HL-60 (cell line): ENCODE measurements around the gene TENM4.

Experiments
- DNase-seq, 2 experiments: peaks; one replicate each; pipeline ENCODE4 v3.0.0-alpha.2; 2010 to 2020; ENCODE audit warnings: low read depth in 1 of 2, low spot score in 1 of 2
- H3K27ac ChIP-seq: fragments of 250-450 bp; sonication (Bioruptor Pico); replicated peaks from 2 replicates; pipeline ENCODE4 v1.5.1; 2020; ENCODE audit warnings: mild to moderate bottlenecking, moderate library complexity
- H3K27me3 ChIP-seq: fragments of 250-450 bp; sonication (Bioruptor Pico); 2 replicates; pipeline ENCODE4 v1.5.1; 2021; ENCODE audit warnings: mild to moderate bottlenecking, moderate library complexity; ENCODE audit not compliant: insufficient read depth, poor library complexity, severe bottlenecking
- H3K4me3 ChIP-seq: replicated peaks from 2 replicates; pipeline ENCODE4 v1.5.1; 2011; ENCODE audit warnings: mild to moderate bottlenecking, control low read depth, low read length; ENCODE audit not compliant: insufficient read depth
- CTCF ChIP-seq: IDR thresholded peaks from one replicate; pipeline ENCODE4 v1.5.1; 2011; ENCODE audit warnings: low read length, control low read depth, inconsistent platforms; ENCODE audit not compliant: insufficient read depth
- GABPA ChIP-seq: IDR thresholded peaks from 2 replicates; pipeline ENCODE4 v1.6.1; 2012; ENCODE audit warnings: low read depth
- POLR2AphosphoS5 ChIP-seq: IDR thresholded peaks from 2 replicates; pipeline ENCODE4 v1.6.1; 2012; ENCODE audit warnings: low read depth
- REST ChIP-seq: IDR thresholded peaks from 2 replicates; pipeline ENCODE4 v1.6.1; 2012; ENCODE audit warnings: low read depth; ENCODE audit not compliant: insufficient replicate concordance
- SPI1 ChIP-seq: IDR thresholded peaks from 2 replicates; pipeline ENCODE4 v1.6.1; 2012; ENCODE audit warnings: low read depth, mild to moderate bottlenecking, borderline replicate concordance

Gene TENM4

GRCh38 chr11:79200398-79201070, 240.3 kb downstream of the TENM4 start:
- DNase-seq, result no peak
- H3K4me3 ChIP-seq, result no peak overlapping the region
- no peak overlapping the region for H3K27ac ChIP-seq
- TF ChIP-seq POLR2AphosphoS5 (no peak), GABPA (no peak), SPI1 (no peak), REST (no peak), CTCF (no peak)
- H3K27me3 ChIP-seq, result no peaks in the 10 kb centered on the region

- TF ChIP-seq REST, result no peak
- TF ChIP-seq CTCF, result no peak
- TF ChIP-seq GABPA, result no peak
- TF ChIP-seq POLR2AphosphoS5, result no peak
- no peak for TF ChIP-seq SPI1
- Histone ChIP-seq H3K27ac (no peak overlapping the region), H3K27me3 (no peaks in the 10 kb centered on the region), H3K4me3 (no peak overlapping the region)
- no peak for DNase-seq
These were observed 241.0 kb downstream of the TENM4 start for GRCh38 chr11:79199729-79200354.

- H3K27ac ChIP-seq, result no peak overlapping the region
- no peak for TF ChIP-seq REST
- TF ChIP-seq POLR2AphosphoS5, result no peak
- no peak for TF ChIP-seq SPI1
- no peak for TF ChIP-seq GABPA
- no peak for TF ChIP-seq CTCF
- H3K4me3 ChIP-seq, result no peak overlapping the region
- DNase-seq, result no peak
- no peaks in the 10 kb centered on the region for H3K27me3 ChIP-seq
These were observed 242.0 kb downstream of the TENM4 start for GRCh38 chr11:79198898-79199250.
